PFSK-1 (cell line): ENCODE data around the gene OSBPL10.

Experiments
- FOXP2 ChIP-seq: optimal IDR thresholded peaks from 2 replicates; pipeline ENCODE3; 2011; ENCODE audit warnings: borderline replicate concordance, control low read depth, inconsistent platforms; ENCODE audit not compliant: insufficient read depth; ENCODE audit errors: extremely low read length, extremely low read depth
- POLR2AphosphoS5 ChIP-seq: IDR thresholded peaks from 2 replicates; pipeline ENCODE4 v1.6.1; 2012; ENCODE audit warnings: low read depth, mild to moderate bottlenecking, control low read depth, low read length, moderate library complexity
- REST ChIP-seq, 2 experiments: IDR thresholded peaks; 2 replicates each; pipeline versions ENCODE4 v1.6.1 to v1.8.0; 2011 to 2012; ENCODE audit warnings: low read depth in 2 of 2, low read length in 2 of 2, control low read depth in 1 of 2, inconsistent platforms in 1 of 2, mild to moderate bottlenecking in 1 of 2, moderate library complexity in 1 of 2; ENCODE audit not compliant: insufficient read depth in 1 of 2
- SIN3A ChIP-seq: IDR thresholded peaks from 2 replicates; pipeline ENCODE4 v1.6.1; 2012; ENCODE audit warnings: mild to moderate bottlenecking, low read length, moderate library complexity, borderline replicate concordance; ENCODE audit not compliant: insufficient read depth
- TAF1 ChIP-seq: IDR thresholded peaks from 2 replicates; pipeline ENCODE4 v1.6.1; 2012; ENCODE audit warnings: low read length, control low read depth, borderline replicate concordance; ENCODE audit not compliant: insufficient read depth

- TF ChIP-seq SIN3A = no peak
- TF ChIP-seq FOXP2 = no peak
- TF ChIP-seq POLR2AphosphoS5 = no peak
- TF ChIP-seq TAF1 = no peak
- TF ChIP-seq REST (IDR thresholded peaks at IDR 0.05; ENCODE audit: insufficient read depth in 1 of 2, low read depth in 2 of 2, low read length in 2 of 2) = no peak
Measured at GRCh38 chr3:31976302-31976701, 4.8 kb downstream of the OSBPL10 start.
